Measurements from ENCODE around the gene ZNF845. TPM values are rescaled to one million over a fixed set of nuclear protein-coding genes. Genes with fewer than 3 reads are reported as not detected.
"Not testable (repeated sequence)": the region's sequence is repeated elsewhere in the genome, so short reads cannot be mapped to it uniquely, and the experiment has no call there.

The ZNF845 gene
- total RNA-seq = 3.3 TPM
- long read RNA-seq, full-length matches to known transcripts = 3 of 4 reads
- long read RNA-seq, partial matches to known transcripts = 0 of 4 reads
- long read RNA-seq, other reads (novel, unspliced or antisense) = 1 of 4 reads

- intact Hi-C loops (cut with DNase I) = no loop called here
- ATAC-seq (ENCODE audit: poor library complexity) (peak; percentile 100), DNase-seq (peak; percentile 96)
Measured at GRCh38 chr19:53333463-53334449, at the start of gene ZNF845. Gene ZNF845, plus strand, starts transcription at chr19:53333749. Its CDS starts 7,559 bp downstream, at chr19:53341308.

- ATAC-seq (ENCODE audit: poor library complexity) (no peak), DNase-seq (no peak)
- intact Hi-C loops (cut with DNase I) = no loop called here
Measured at GRCh38 chr19:53285087-53285486, 48.5 kb upstream of the ZNF845 start.

- DNase-seq = no peak
- ATAC-seq (ENCODE audit: poor library complexity) = no peak
- intact Hi-C loops (cut with DNase I) = no loop called here
Measured at GRCh38 chr19:53290758-53291549, 42.6 kb upstream of the ZNF845 start.

- intact Hi-C loops (cut with DNase I) = no loop called here
- DNase-seq (no peak), ATAC-seq (ENCODE audit: poor library complexity) (no peak)
Measured at GRCh38 chr19:53294786-53295441, 38.6 kb upstream of the ZNF845 start.

GRCh38 chr19:53301341-53301740 is 32.2 kb upstream of the ZNF845 start:
- intact Hi-C loops (cut with DNase I); ATAC-seq (ENCODE audit: poor library complexity); DNase-seq: not testable (repeated sequence)

GRCh38 chr19:53308339-53308811 is 25.2 kb upstream of the ZNF845 start:
- intact Hi-C loops (cut with DNase I) = no loop called here
- no peak for DNase-seq
- no peak for ATAC-seq (ENCODE audit: poor library complexity)

GRCh38 chr19:53311044-53311443 is 22.5 kb upstream of the ZNF845 start:
- no peak for ATAC-seq (ENCODE audit: poor library complexity)
- no peak for DNase-seq
- intact Hi-C loops (cut with DNase I) = no loop called here

GRCh38 chr19:53311897-53312296 is 21.7 kb upstream of the ZNF845 start:
- DNase-seq = no peak
- no peak for ATAC-seq (ENCODE audit: poor library complexity)
- intact Hi-C loops (cut with DNase I) = no loop called here

- ATAC-seq (ENCODE audit: poor library complexity) (peak; percentile 16), DNase-seq (peak; percentile 77)
- intact Hi-C loops (cut with DNase I) = no loop called here
Measured at GRCh38 chr19:53328967-53329366, 4.6 kb upstream of the ZNF845 start.

- DNase-seq = no peak
- intact Hi-C loops (cut with DNase I) = no loop called here
- ATAC-seq (ENCODE audit: poor library complexity) = no peak
Measured at GRCh38 chr19:53332484-53332883, 1.1 kb upstream of the ZNF845 start.

GRCh38 chr19:53333066-53333462 is 485 bp upstream of the ZNF845 start:
- ATAC-seq (ENCODE audit: poor library complexity) (peak; percentile 32), DNase-seq (peak; percentile 70)
- intact Hi-C loops (cut with DNase I) = no loop called here

GRCh38 chr19:53344403-53344802 is 10.9 kb downstream of the ZNF845 start:
- ATAC-seq (ENCODE audit: poor library complexity); intact Hi-C loops (cut with DNase I); DNase-seq: not testable (repeated sequence)

GRCh38 chr19:53355739-53356138 is 22.2 kb downstream of the ZNF845 start:
- ATAC-seq (ENCODE audit: poor library complexity) = no peak
- intact Hi-C loops (cut with DNase I) = no loop called here
- no peak for DNase-seq

GRCh38 chr19:53357821-53358581 is 24.5 kb downstream of the ZNF845 start:
- peak; percentile 50 for DNase-seq
- no peak for ATAC-seq (ENCODE audit: poor library complexity)
- intact Hi-C loops (cut with DNase I) = no loop called here

GRCh38 chr19:53360056-53360455 is 26.5 kb downstream of the ZNF845 start:
- not testable (repeated sequence) for ATAC-seq (ENCODE audit: poor library complexity)

GRCh38 chr19:53365134-53365898 is 31.8 kb downstream of the ZNF845 start, which contains the start of gene ZNF525:
Gene ZNF525, plus strand, starts transcription at chr19:53365705. Its CDS starts 6,577 bp downstream, at chr19:53372282.
- ATAC-seq (ENCODE audit: poor library complexity) (peak; percentile 100), DNase-seq (peak; percentile 94)
- intact Hi-C loops (cut with DNase I) = loop anchor here (10.0 kb wide), 1 partner anchor 171 kb away; the partner anchor contains the start of gene ZNF665

More at GRCh38 chr19:53360056-53360455, 26.5 kb downstream of the ZNF845 start:
- DNase-seq = not testable (repeated sequence)
- intact Hi-C loops (cut with DNase I) = loop anchor here (10.0 kb wide), 1 partner anchor 165 kb away; the partner anchor contains the start of gene ZNF665

All from Right ventricle myocardium superior (tissue), 1 donor.